Dendritic cell treated with granulocyte-macrophage colony-stimulating factor and Interleukin-4, amounts not matched to agents 40 ng/mL and 50 ng/mL, for 4 days (primary cell): ENCODE data around the gene RPL27A.

Source experiments
- H3K27ac Mint-ChIP-seq: one replicate; pipeline ENCODE4 v1.8.0; 2022; ENCODE audit warnings: mild to moderate bottlenecking, mixed read lengths
- H3K27me3 Mint-ChIP-seq: one replicate; pipeline ENCODE4 v1.8.0; 2022; ENCODE audit warnings: mild to moderate bottlenecking, mixed read lengths
- H3K36me3 Mint-ChIP-seq: one replicate; pipeline ENCODE4 v1.8.0; 2022; ENCODE audit warnings: low read depth, mixed read lengths
- H3K4me1 Mint-ChIP-seq: one replicate; pipeline ENCODE4 v1.8.0; 2022; ENCODE audit warnings: low read depth, mixed read lengths
- H3K4me3 Mint-ChIP-seq: one replicate; pipeline ENCODE4 v1.8.0; 2022; ENCODE audit warnings: mild to moderate bottlenecking, moderate library complexity, mixed read lengths
- H3K9me3 Mint-ChIP-seq: one replicate; pipeline ENCODE4 v1.8.0; 2022; ENCODE audit warnings: mixed read lengths
- intact Hi-C: fragments of 100-400 bp; cut with micrococcal nuclease; formaldehyde crosslinking; loops from one replicate; pipeline ENCODE4 v1.15.0; 2022

RPL27A gene

GRCh38 chr11:8729837-8730696 is 47.5 kb downstream of the RPL27A start:
- Mint-ChIP-seq H3K4me3 (no peak overlapping the region), H3K27me3 (peaks cover 10% of the 10 kb centered on the region), H3K4me1 (peaks cover 18% of the 10 kb centered on the region), H3K27ac (peak overlapping the region; percentile 4), H3K36me3 (no peaks in the 10 kb centered on the region), H3K9me3 (no peaks in the 10 kb centered on the region)
- intact Hi-C loops: no loop called here

- H3K9me3 Mint-ChIP-seq: no peaks in the 10 kb centered on the region
- intact Hi-C loops: no loop called here
- H3K27ac Mint-ChIP-seq: peak overlapping the region; percentile 4
- no peaks in the 10 kb centered on the region for H3K36me3 Mint-ChIP-seq
- H3K4me1 Mint-ChIP-seq: peaks cover 18% of the 10 kb centered on the region
- H3K4me3 Mint-ChIP-seq: no peak overlapping the region
- peaks cover 10% of the 10 kb centered on the region for H3K27me3 Mint-ChIP-seq
Measured at GRCh38 chr11:8730697-8731020, 48.1 kb downstream of the RPL27A start.

- Mint-ChIP-seq H3K36me3 (no peaks in the 10 kb centered on the region), H3K27ac (peak overlapping the region; percentile 63), H3K4me1 (peaks cover 18% of the 10 kb centered on the region), H3K9me3 (no peaks in the 10 kb centered on the region), H3K27me3 (peaks cover 10% of the 10 kb centered on the region), H3K4me3 (no peak overlapping the region)
- intact Hi-C loops: no loop called here
Measured at GRCh38 chr11:8731647-8732323, 49.2 kb downstream of the RPL27A start.

- Mint-ChIP-seq H3K4me3 (no peak overlapping the region), H3K9me3 (no peaks in the 10 kb centered on the region), H3K36me3 (no peaks in the 10 kb centered on the region), H3K27ac (peak overlapping the region; percentile 63), H3K27me3 (peaks cover 8% of the 10 kb centered on the region), H3K4me1 (peaks cover 18% of the 10 kb centered on the region)
- intact Hi-C loops: no loop called here
Measured at GRCh38 chr11:8732324-8732670, 49.7 kb downstream of the RPL27A start.

GRCh38 chr11:8732748-8733241 is 50.2 kb downstream of the RPL27A start:
- Mint-ChIP-seq H3K27me3 (peaks cover 5% of the 10 kb centered on the region), H3K4me1 (peaks cover 18% of the 10 kb centered on the region), H3K4me3 (no peak overlapping the region), H3K9me3 (no peaks in the 10 kb centered on the region), H3K36me3 (no peaks in the 10 kb centered on the region), H3K27ac (peak overlapping the region; percentile 63)
- intact Hi-C loops: no loop called here

- no peak overlapping the region for H3K4me3 Mint-ChIP-seq
- intact Hi-C loops: no loop called here
Measured at GRCh38 chr11:8733852-8734251, 51.3 kb downstream of the RPL27A start.

GRCh38 chr11:8735094-8735493 is 52.5 kb downstream of the RPL27A start:
- Mint-ChIP-seq H3K27ac (no peak overlapping the region), H3K4me3 (no peak overlapping the region), H3K9me3 (no peaks in the 10 kb centered on the region), H3K36me3 (no peaks in the 10 kb centered on the region), H3K27me3 (no peaks in the 10 kb centered on the region), H3K4me1 (peaks cover 18% of the 10 kb centered on the region)
- intact Hi-C loops: no loop called here

More at GRCh38 chr11:8733852-8734251, 51.3 kb downstream of the RPL27A start:
- H3K9me3 Mint-ChIP-seq: no peaks in the 10 kb centered on the region
- H3K36me3 Mint-ChIP-seq: no peaks in the 10 kb centered on the region
- no peak overlapping the region for H3K27ac Mint-ChIP-seq
- peaks cover 18% of the 10 kb centered on the region for H3K4me1 Mint-ChIP-seq
- H3K27me3 Mint-ChIP-seq: peaks cover under 1% of the 10 kb centered on the region

DNA sequence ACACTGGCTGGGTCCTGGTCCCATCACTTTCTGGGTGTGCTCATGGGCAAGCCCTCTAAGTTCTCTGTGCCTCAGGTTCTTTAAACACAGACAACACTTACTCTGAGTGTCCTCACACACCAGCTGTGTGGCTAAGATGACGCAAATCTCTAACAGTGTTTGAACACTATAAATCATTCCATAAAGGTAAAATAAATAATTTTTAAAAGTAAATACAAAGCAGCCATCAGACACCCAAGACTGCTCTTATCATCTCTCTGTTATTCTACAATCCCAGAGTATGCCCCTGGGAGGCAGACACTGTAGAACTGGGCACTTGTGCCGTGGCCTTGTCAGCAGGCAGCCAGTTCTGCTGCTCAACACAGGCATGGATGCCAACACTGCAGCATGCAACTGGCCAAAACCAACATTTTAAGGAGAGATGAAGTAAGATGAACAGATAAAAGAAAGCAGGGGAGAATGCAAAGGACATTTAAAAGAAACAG is 56.8 kb downstream of the RPL27A start:
- intact Hi-C loops: no loop called here
- Mint-ChIP-seq H3K27ac (no peak overlapping the region), H3K4me1 (no peaks in the 10 kb centered on the region), H3K4me3 (no peak overlapping the region), H3K27me3 (peaks cover 2% of the 10 kb centered on the region), H3K9me3 (no peaks in the 10 kb centered on the region), H3K36me3 (no peaks in the 10 kb centered on the region)
